Breast epithelium (tissue), 4 donors: ENCODE results near the gene VMO1. TPM values are rescaled to one million over a fixed set of nuclear protein-coding genes. Genes with fewer than 3 reads are reported as not detected.

ENCODE experiments used
- DNase-seq, 2 donors: peaks; one replicate each; pipeline ENCODE4 v3.0.0-alpha.2; 2019; ENCODE audit warnings: low spot score in 2 of 2
- H3K27ac ChIP-seq, 2 donors: fragments of 200-600 bp; sonication (generic) in 1 of 2; one replicate each; pipeline ENCODE4 v1.5.1; 2016 to 2019; ENCODE audit warnings: mild to moderate bottlenecking in 1 of 2
- H3K27me3 ChIP-seq, 2 donors: fragments of 200-600 bp; sonication (generic) in 1 of 2; one replicate each; pipeline versions ENCODE4 v1.5.1 to v1.6.0; 2017 to 2019; ENCODE audit warnings: control low read depth in 1 of 2, mild to moderate bottlenecking in 1 of 2
- H3K36me3 ChIP-seq: fragments of 200-600 bp; one replicate; pipeline ENCODE4 v1.5.1; 2019
- H3K4me1 ChIP-seq, 2 donors: fragments of 200-600 bp; sonication (generic); one replicate each; pipeline ENCODE4 v1.5.1; 2016 to 2019; ENCODE audit warnings: control low read depth in 1 of 2
- H3K4me3 ChIP-seq, 3 donors: fragments of 200-600 bp; sonication (generic); 1 replicate in 2 of 3; 2 replicates in 1 of 3; pipeline ENCODE4 v1.5.1; 2016 to 2019; ENCODE audit warnings: mild to moderate bottlenecking in 3 of 3, moderate library complexity in 2 of 3
- H3K9me3 ChIP-seq, 2 donors: fragments of 200-600 bp; sonication (generic) in 1 of 2; one replicate each; pipeline ENCODE4 v1.5.1; 2016 to 2019; ENCODE audit warnings: control low read depth in 1 of 2
- CTCF ChIP-seq, 3 donors: fragments of 450-650 bp; IDR thresholded peaks; one replicate each; pipeline ENCODE4 v1.5.1; 2016 to 2017; ENCODE audit warnings: antibody characterized with exemption in 3 of 3, mild to moderate bottlenecking in 3 of 3, moderate library complexity in 3 of 3
- POLR2A ChIP-seq: fragments of 450-650 bp; IDR thresholded peaks from one replicate; pipeline ENCODE4 v1.6.1; 2016; ENCODE audit warnings: antibody characterized with exemption, mild to moderate bottlenecking, moderate library complexity
- POLR2AphosphoS5 ChIP-seq, 3 donors: sonication (generic); formaldehyde crosslinking; IDR thresholded peaks; one replicate each; pipeline ENCODE4 v1.6.1; 2017; ENCODE audit warnings: antibody characterized with exemption in 3 of 3
- intact Hi-C: fragments of 100-400 bp; cut with DNase I; formaldehyde crosslinking; loops from one replicate; pipeline ENCODE4 v1.15.1; 2023; ENCODE audit warnings: low total_unique reads
- total RNA-seq, 3 donors: library from RNA; depleted of rRNA; stranded (reverse); fragments of >200 nt; gene quantifications; one replicate each; pipeline ENCODE4 v1.1.0, GENCODE V29; 2016

VMO1 gene
- total RNA-seq, 3 donors from 2014 or later, result 0.98 to 5.0 (median 2.6) TPM

- H3K9me3 ChIP-seq, result no peaks in the 10 kb centered on the region
- no peak for DNase-seq
- no peak for TF ChIP-seq POLR2A
- TF ChIP-seq CTCF (IDR thresholded peaks at IDR 0.05), result no peak
- TF ChIP-seq POLR2AphosphoS5 (IDR thresholded peaks at IDR 0.05), result no peak
- H3K4me3 ChIP-seq, result no peak overlapping the region
- intact Hi-C loops, result no loop called here
- H3K27me3 ChIP-seq, result no peaks in the 10 kb centered on the region
- H3K4me1 ChIP-seq, result no peaks in the 10 kb centered on the region
- H3K36me3 ChIP-seq, result no peaks in the 10 kb centered on the region
- H3K27ac ChIP-seq, result no peak overlapping the region
These were observed 20.0 kb downstream of the VMO1 start for GRCh38 chr17:4766201-4766600.

GRCh38 chr17:4764595-4764994, 21.6 kb downstream of the VMO1 start:
- Histone ChIP-seq H3K27ac (no peak overlapping the region), H3K4me1 (no peaks in the 10 kb centered on the region), H3K4me3 (no peak overlapping the region), H3K9me3 (no peaks in the 10 kb centered on the region), H3K27me3 (no peaks in the 10 kb centered on the region), H3K36me3 (no peaks in the 10 kb centered on the region)
- DNase-seq, result no peak
- intact Hi-C loops, result no loop called here
- TF ChIP-seq POLR2A, result no peak

GRCh38 chr17:4759776-4760236, 26.4 kb downstream of the VMO1 start:
- TF ChIP-seq POLR2A, result no peak
- no peak for TF ChIP-seq CTCF (IDR thresholded peaks at IDR 0.05)
- TF ChIP-seq POLR2AphosphoS5 (IDR thresholded peaks at IDR 0.05), result no peak
- H3K4me1 ChIP-seq, result no peaks in the 10 kb centered on the region
- H3K27me3 ChIP-seq, result no peaks in the 10 kb centered on the region
- no peak overlapping the region for H3K4me3 ChIP-seq
- H3K36me3 ChIP-seq, result no peaks in the 10 kb centered on the region
- H3K27ac ChIP-seq, result no peak overlapping the region
- intact Hi-C loops, result loop anchor here (10.0 kb wide), 1 partner anchor 1955 kb away; no protein-coding TSS in a partner anchor
- H3K9me3 ChIP-seq, result no peaks in the 10 kb centered on the region
- DNase-seq, result no peak

GRCh38 chr17:4753392-4753791, 32.8 kb downstream of the VMO1 start:
- Histone ChIP-seq H3K4me1 (no peaks in the 10 kb centered on the region), H3K27ac (no peak overlapping the region), H3K27me3 (peaks cover 0 to 3% of the 10 kb centered on the region in 2 donors), H3K9me3 (no peaks in the 10 kb centered on the region), H3K36me3 (no peaks in the 10 kb centered on the region), H3K4me3 (no peak overlapping the region)
- no peak for TF ChIP-seq CTCF (IDR thresholded peaks at IDR 0.05)
- no peak for DNase-seq
- intact Hi-C loops, result loop anchor here (10.0 kb wide), 1 partner anchor 1949 kb away; no protein-coding TSS in a partner anchor

- intact Hi-C loops, result loop anchor here (10.0 kb wide), 1 partner anchor 1947 kb away; no protein-coding TSS in a partner anchor
- Histone ChIP-seq H3K4me3 (no peak overlapping the region), H3K27me3 (peaks cover 0 to 3% of the 10 kb centered on the region in 2 donors), H3K27ac (no peak overlapping the region), H3K9me3 (no peaks in the 10 kb centered on the region), H3K4me1 (no peaks in the 10 kb centered on the region), H3K36me3 (no peaks in the 10 kb centered on the region)
- TF ChIP-seq POLR2A (no peak), CTCF (IDR thresholded peaks at IDR 0.05) (no peak), POLR2AphosphoS5 (IDR thresholded peaks at IDR 0.05) (no peak)
- no peak for DNase-seq
These were observed 34.2 kb downstream of the VMO1 start for GRCh38 chr17:4751932-4752331.

GRCh38 chr17:4750606-4751005, 35.6 kb downstream of the VMO1 start:
- no peak overlapping the region for H3K4me3 ChIP-seq
- H3K4me1 ChIP-seq, result no peaks in the 10 kb centered on the region
- H3K9me3 ChIP-seq, result no peaks in the 10 kb centered on the region
- peaks cover 0 to 3% of the 10 kb centered on the region in 2 donors for H3K27me3 ChIP-seq
- intact Hi-C loops, result loop anchor here (10.0 kb wide), 1 partner anchor 1946 kb away; no protein-coding TSS in a partner anchor
- TF ChIP-seq POLR2AphosphoS5 (IDR thresholded peaks at IDR 0.05), result no peak
- no peak for TF ChIP-seq POLR2A
- no peak for TF ChIP-seq CTCF (IDR thresholded peaks at IDR 0.05)
- H3K27ac ChIP-seq, result no peak overlapping the region
- DNase-seq, result no peak
- no peaks in the 10 kb centered on the region for H3K36me3 ChIP-seq
